MCF 10A (cell line): ENCODE measurements around the gene LIMK1. TPM values are rescaled to one million over a fixed set of nuclear protein-coding genes. Genes with fewer than 3 reads are reported as not detected.
"Not testable (repeated sequence)": the region's sequence is repeated elsewhere in the genome, so short reads cannot be mapped to it uniquely, and the experiment has no call there.

Experiments used
- BruUV-seq: library from RNA; stranded (reverse); fragments of 400-500 nt; replicated peaks from 2 replicates; lab custom pipeline; 2021; lab: Mats Ljungman, UMichigan
- CTCF ChIA-PET: fragments of 300-600 bp; sonication (Branson Sonifier 250); formaldehyde crosslinking; extraction: SDS; loops from one replicate; lab custom pipeline; 2021; ENCODE audit warnings: antibody characterized with exemption, inconsistent platforms; lab: Yijun Ruan, JAX
- POLR2A ChIA-PET: fragments of 300-600, 350-650 bp; sonication (Branson Sonifier 250); formaldehyde crosslinking; extraction: SDS; loops from one replicate; lab custom pipeline; 2020; ENCODE audit warnings: antibody characterized with exemption, inconsistent platforms; lab: Yijun Ruan, JAX
- DNase-seq: peaks from one replicate; pipeline ENCODE4 v3.0.0-alpha.2; 2018; ENCODE audit not compliant: unreplicated experiment
- H3K27ac Mint-ChIP-seq: one replicate; pipeline ENCODE4 v1.8.0; 2022; ENCODE audit warnings: mild to moderate bottlenecking, low read depth, mixed read lengths; ENCODE audit not compliant: unreplicated experiment
- H3K27me3 Mint-ChIP-seq: one replicate; pipeline ENCODE4 v1.8.0; 2022; ENCODE audit warnings: mixed read lengths; ENCODE audit not compliant: insufficient read depth, unreplicated experiment
- H3K36me3 Mint-ChIP-seq: one replicate; pipeline ENCODE4 v1.8.0; 2022; ENCODE audit warnings: mild to moderate bottlenecking, moderate library complexity, mixed read lengths; ENCODE audit not compliant: insufficient read depth, unreplicated experiment
- H3K4me1 Mint-ChIP-seq: one replicate; pipeline ENCODE4 v1.8.0; 2022; ENCODE audit warnings: mixed read lengths; ENCODE audit not compliant: insufficient read depth, unreplicated experiment
- H3K4me3 Mint-ChIP-seq: one replicate; pipeline ENCODE4 v1.8.0; 2022; ENCODE audit warnings: mild to moderate bottlenecking, moderate library complexity, mixed read lengths; ENCODE audit not compliant: unreplicated experiment
- H3K9me3 Mint-ChIP-seq: one replicate; pipeline ENCODE4 v1.8.0; 2022; ENCODE audit warnings: mixed read lengths; ENCODE audit not compliant: unreplicated experiment
- intact Hi-C: fragments of 100-400 bp; cut with micrococcal nuclease; formaldehyde crosslinking; loops from 2 replicates; pipeline ENCODE4 v1.14.1; 2022
- total RNA-seq: library from RNA; stranded (reverse); gene quantifications from 2 replicates; pipeline ENCODE4 v1.2.3, GENCODE V29; 2022
- TF ChIP-seq, protein P1 (sequence below): fragments of 200-600 bp; IDR thresholded peaks from one replicate; pipeline ENCODE4 v1.8.0; 2022; ENCODE audit warnings: antibody characterized with exemption, mild to moderate bottlenecking; ENCODE audit not compliant: unreplicated experiment

LIMK1 gene
- total RNA-seq, 1 experiment from 2014 or later, result 21.4 TPM

- Mint-ChIP-seq H3K4me1 (no peaks in the 10 kb centered on the region), H3K36me3 (no peaks in the 10 kb centered on the region), H3K4me3 (no peak overlapping the region), H3K9me3 (no peaks in the 10 kb centered on the region), H3K27ac (no peak overlapping the region), H3K27me3 (no peaks in the 10 kb centered on the region)
- DNase-seq, result no peak
- intact Hi-C loops, result no loop called here
- no TSS peak for BruUV-seq
- ChIA-PET POLR2A (no interaction called here), CTCF (interaction anchor here (0.9 kb wide), 1 partner anchor 14 kb away, joined by 3 read pairs; no protein-coding TSS in a partner anchor)
- TF ChIP-seq, protein P1, sequence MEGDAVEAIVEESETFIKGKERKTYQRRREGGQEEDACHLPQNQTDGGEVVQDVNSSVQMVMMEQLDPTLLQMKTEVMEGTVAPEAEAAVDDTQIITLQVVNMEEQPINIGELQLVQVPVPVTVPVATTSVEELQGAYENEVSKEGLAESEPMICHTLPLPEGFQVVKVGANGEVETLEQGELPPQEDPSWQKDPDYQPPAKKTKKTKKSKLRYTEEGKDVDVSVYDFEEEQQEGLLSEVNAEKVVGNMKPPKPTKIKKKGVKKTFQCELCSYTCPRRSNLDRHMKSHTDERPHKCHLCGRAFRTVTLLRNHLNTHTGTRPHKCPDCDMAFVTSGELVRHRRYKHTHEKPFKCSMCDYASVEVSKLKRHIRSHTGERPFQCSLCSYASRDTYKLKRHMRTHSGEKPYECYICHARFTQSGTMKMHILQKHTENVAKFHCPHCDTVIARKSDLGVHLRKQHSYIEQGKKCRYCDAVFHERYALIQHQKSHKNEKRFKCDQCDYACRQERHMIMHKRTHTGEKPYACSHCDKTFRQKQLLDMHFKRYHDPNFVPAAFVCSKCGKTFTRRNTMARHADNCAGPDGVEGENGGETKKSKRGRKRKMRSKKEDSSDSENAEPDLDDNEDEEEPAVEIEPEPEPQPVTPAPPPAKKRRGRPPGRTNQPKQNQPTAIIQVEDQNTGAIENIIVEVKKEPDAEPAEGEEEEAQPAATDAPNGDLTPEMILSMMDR, result no peak
Observed at GRCh38 chr7:74155810-74156395, 72.3 kb downstream of the LIMK1 start.

GRCh38 chr7:74157605-74158004, 74.0 kb downstream of the LIMK1 start:
- CTCF ChIA-PET, result interaction anchor here (0.6 to 1.0 kb wide), 2 partner anchors 19 to 247 kb away, joined by 3 to 4 read pairs; no protein-coding TSS in a partner anchor
- intact Hi-C loops, result no loop called here
- POLR2A ChIA-PET, result no interaction called here
- Mint-ChIP-seq H3K36me3 (no peaks in the 10 kb centered on the region), H3K27ac (no peak overlapping the region), H3K27me3 (no peaks in the 10 kb centered on the region), H3K4me1 (no peaks in the 10 kb centered on the region), H3K4me3 (no peak overlapping the region), H3K9me3 (no peaks in the 10 kb centered on the region)
- TF ChIP-seq, protein P1, result no peak
- no peak for DNase-seq
- no TSS peak for BruUV-seq

- BruUV-seq, result no TSS peak
- Mint-ChIP-seq H3K4me1 (no peaks in the 10 kb centered on the region), H3K36me3 (no peaks in the 10 kb centered on the region), H3K4me3 (no peak overlapping the region), H3K27ac (no peak overlapping the region), H3K27me3 (no peaks in the 10 kb centered on the region), H3K9me3 (no peaks in the 10 kb centered on the region)
- POLR2A ChIA-PET, result no interaction called here
- TF ChIP-seq, protein P1, result peak; percentile 7
- CTCF ChIA-PET, result interaction anchor here (0.6 kb wide), 3 partner anchors 15 to 267 kb away, joined by 3 to 5 read pairs (median 4); no protein-coding TSS in a partner anchor
- intact Hi-C loops, result no loop called here
- DNase-seq, result no peak
Observed at GRCh38 chr7:74164985-74165456, 81.4 kb downstream of the LIMK1 start.

DNA sequence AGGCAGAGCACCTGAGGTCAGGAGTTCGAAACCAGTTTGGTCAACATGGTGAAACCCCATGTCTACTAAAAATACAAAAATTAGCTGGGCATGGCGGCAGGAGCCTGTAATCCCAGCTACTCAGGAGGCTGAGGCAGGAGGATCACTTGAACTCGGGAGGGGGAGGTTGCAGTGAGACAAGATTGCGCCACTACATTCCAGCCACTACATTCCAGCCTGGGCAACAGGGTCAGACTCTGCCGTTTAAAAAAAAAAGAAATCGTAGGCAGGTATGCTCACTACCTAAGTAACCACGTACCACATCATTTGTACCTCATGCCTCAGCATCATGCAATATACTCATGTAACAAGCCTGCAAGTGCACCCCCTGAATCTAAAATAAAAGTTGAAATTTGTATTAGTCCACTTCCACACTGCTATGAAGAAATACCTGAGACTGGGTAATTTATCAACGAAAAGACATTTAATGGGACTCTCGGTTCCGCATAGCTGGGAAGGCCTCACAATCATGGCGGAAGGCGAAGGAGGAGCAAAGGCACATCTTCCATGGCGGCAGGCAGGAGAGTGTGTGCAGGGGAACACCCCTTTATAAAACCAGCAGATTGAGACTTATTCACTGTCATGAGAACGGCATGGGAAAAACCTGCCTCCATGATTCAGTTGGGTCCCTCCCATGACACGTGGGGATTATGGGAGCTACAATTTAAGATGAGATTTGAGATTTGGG, 82.4 kb downstream of the LIMK1 start:
- BruUV-seq, result no TSS peak
- intact Hi-C loops, result no loop called here
- DNase-seq, result no peak
- no peaks in the 10 kb centered on the region for H3K36me3 Mint-ChIP-seq
- no peaks in the 10 kb centered on the region for H3K9me3 Mint-ChIP-seq
- no peaks in the 10 kb centered on the region for H3K27me3 Mint-ChIP-seq
- ChIA-PET CTCF (interaction anchor here (0.5 to 0.9 kb wide), 2 partner anchors 17 to 98 kb away, joined by 3 read pairs; no protein-coding TSS in a partner anchor), POLR2A (no interaction called here)
- no peak overlapping the region for H3K27ac Mint-ChIP-seq
- no peak overlapping the region for H3K4me3 Mint-ChIP-seq
- H3K4me1 Mint-ChIP-seq, result no peaks in the 10 kb centered on the region
- TF ChIP-seq, protein P1, result no peak

GRCh38 chr7:74167324-74167723, 83.7 kb downstream of the LIMK1 start:
- intact Hi-C loops, H3K27me3 Mint-ChIP-seq, BruUV-seq, H3K4me1 Mint-ChIP-seq, DNase-seq, H3K4me3 Mint-ChIP-seq, H3K9me3 Mint-ChIP-seq, H3K27ac Mint-ChIP-seq, POLR2A ChIA-PET, H3K36me3 Mint-ChIP-seq: not testable (repeated sequence)
- CTCF ChIA-PET, result interaction anchor here (0.8 kb wide), 1 partner anchor 52 kb away, joined by 3 read pairs; no protein-coding TSS in a partner anchor
